IMR-90 (cell line): ENCODE measurements around the gene CAPN7.

ENCODE experiments used
- CEBPB ChIP-seq: IDR thresholded peaks from 2 replicates; pipeline ENCODE4 v1.6.1; 2012; ENCODE audit warnings: low read depth, low read length, improper control_type of control experiment
- CHD1 ChIP-seq: IDR thresholded peaks from 2 replicates; pipeline ENCODE4 v1.6.1; 2012; ENCODE audit warnings: low read depth, low read length, improper control_type of control experiment
- CTCF ChIP-seq: conservative IDR thresholded peaks from 2 replicates; pipeline ENCODE4 v1.5.1; 2012; ENCODE audit warnings: mild to moderate bottlenecking, low read depth, low read length, improper control_type of control experiment
- ELK1 ChIP-seq: fragments of 150-350 bp; IDR thresholded peaks from 2 replicates; pipeline ENCODE4 v1.6.1; 2016; ENCODE audit warnings: low read depth, mild to moderate bottlenecking, low read length, moderate library complexity, borderline replicate concordance
- FOS ChIP-seq: fragments of 150-350 bp; IDR thresholded peaks from 2 replicates; pipeline ENCODE4 v1.6.1; 2016; ENCODE audit warnings: low read depth, low read length
- MAFK ChIP-seq: IDR thresholded peaks from 2 replicates; pipeline ENCODE4 v1.6.1; 2012; ENCODE audit warnings: low read depth, low read length, improper control_type of control experiment
- MXI1 ChIP-seq: IDR thresholded peaks from 2 replicates; pipeline ENCODE4 v1.6.1; 2012; ENCODE audit warnings: low read depth, mild to moderate bottlenecking, low read length, moderate library complexity, borderline replicate concordance
- POLR2A ChIP-seq: IDR thresholded peaks from 2 replicates; pipeline ENCODE4 v1.6.1; 2012; ENCODE audit warnings: mild to moderate bottlenecking, low read depth, low read length
- RAD21 ChIP-seq: IDR thresholded peaks from 2 replicates; pipeline ENCODE4 v1.6.1; 2012; ENCODE audit warnings: low read length, improper control_type of control experiment
- RFX5 ChIP-seq: IDR thresholded peaks from 2 replicates; pipeline ENCODE4 v1.8.0; 2012; ENCODE audit warnings: low read depth, mild to moderate bottlenecking, low read length, moderate library complexity
- SMC3 ChIP-seq: fragments of 150-350 bp; IDR thresholded peaks from 2 replicates; pipeline ENCODE4 v1.6.1; 2016; ENCODE audit warnings: low read depth, mild to moderate bottlenecking, antibody characterized with exemption, low read length, moderate library complexity
- USF2 ChIP-seq: fragments of 150-350 bp; IDR thresholded peaks from 2 replicates; pipeline ENCODE4 v1.6.1; 2017; ENCODE audit warnings: mild to moderate bottlenecking, antibody characterized with exemption, low read length, low read depth

DNA sequence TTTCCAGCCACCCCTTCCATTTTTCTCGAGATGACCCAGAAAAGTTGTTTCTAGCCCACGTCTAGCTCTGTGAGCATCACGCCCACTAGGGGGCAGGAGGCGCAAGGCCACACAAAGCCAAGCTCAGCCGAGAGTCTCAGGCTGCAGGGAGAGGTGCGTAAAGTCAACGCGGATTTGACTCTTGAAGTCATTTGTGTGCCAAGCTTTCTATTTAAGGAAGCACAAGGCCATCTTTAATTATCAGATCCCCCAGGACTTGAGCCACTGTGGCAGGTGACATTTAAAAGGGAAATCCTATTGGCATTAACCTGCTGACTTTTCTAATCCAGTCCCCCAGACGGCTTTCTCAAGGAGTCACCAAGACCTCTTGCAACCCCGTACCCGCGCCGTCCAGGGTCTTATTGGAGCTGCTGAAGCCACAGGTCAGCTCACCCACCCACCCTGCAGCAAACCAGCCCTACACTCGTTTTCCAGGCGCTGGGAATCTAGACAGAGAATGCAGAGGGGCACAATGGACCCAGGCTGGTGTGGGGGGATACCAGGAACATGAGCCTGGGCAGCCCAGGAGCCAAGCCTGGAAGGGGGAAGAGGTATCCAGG, 62.1 kb downstream of the CAPN7 start:
- TF ChIP-seq CTCF: peak; percentile 99
- peak; percentile 99 for TF ChIP-seq RAD21
- TF ChIP-seq FOS: no peak
- no peak for TF ChIP-seq RFX5
- TF ChIP-seq CEBPB: no peak
- peak; percentile 70 for TF ChIP-seq POLR2A
- TF ChIP-seq MAFK: no peak
- TF ChIP-seq USF2: no peak
- TF ChIP-seq SMC3: peak; percentile 99
- peak; percentile 27; the same call in 1 of the 2 replicates for TF ChIP-seq MXI1
- TF ChIP-seq CHD1: peak; percentile 67; the same call in 1 of the 2 replicates
- TF ChIP-seq ELK1: no peak
